ENCODE results near the gene CR1. TPM values are rescaled to one million over a fixed set of nuclear protein-coding genes. Genes with fewer than 3 reads are reported as not detected.

The CR1 gene
- total RNA-seq, 1 donor from 2014 or later: not detected

- H3K4me2 ChIP-seq: no peak overlapping the region
- no peaks in the 10 kb centered on the region for H3K36me3 ChIP-seq
- H3K9ac ChIP-seq: no peak overlapping the region
- no peak overlapping the region for H3K4me3 Mint-ChIP-seq
- H3K9me3 ChIP-seq (ENCODE audit: low read depth): no peaks in the 10 kb centered on the region
- peaks cover 5% of the 10 kb centered on the region for H3K4me1 Mint-ChIP-seq
- H3K27me3 ChIP-seq: no peaks in the 10 kb centered on the region
- H3K79me2 ChIP-seq (ENCODE audit: low read depth): no peaks in the 10 kb centered on the region
- H2AFZ ChIP-seq (replicated peaks): no peak overlapping the region
- no peak overlapping the region for H3K27ac ChIP-seq
- no peak overlapping the region for H3K4me3 ChIP-seq
- no peaks in the 10 kb centered on the region for H3K9me3 Mint-ChIP-seq
- H3K27ac Mint-ChIP-seq: no peak overlapping the region
- H3F3A ChIP-seq (ENCODE audit: low read depth): no peaks in the 10 kb centered on the region
- H3K36me3 Mint-ChIP-seq: no peaks in the 10 kb centered on the region
- H4K20me1 ChIP-seq (ENCODE audit: low read depth): no peaks in the 10 kb centered on the region
- H3K27me3 Mint-ChIP-seq (ENCODE audit: insufficient read depth, low read depth): peaks cover 2% of the 10 kb centered on the region
- H3K4me1 ChIP-seq: peaks cover 18% of the 10 kb centered on the region
- no peak for DNase-seq (ENCODE audit: low spot score)
- TF ChIP-seq EZH2phosphoT487 (IDR thresholded peaks at IDR 0.05) (no peak), CTCF (IDR thresholded peaks at IDR 0.05) (no peak), EZH2 (IDR thresholded peaks at IDR 0.05) (no peak)
Measured at GRCh38 chr1:207644166-207644851, 148.4 kb downstream of the CR1 start.

- Histone ChIP-seq H3K27me3 (no peaks in the 10 kb centered on the region), H3K27ac (no peak within 1 kb of the TSS), H3K36me3 (no peaks in the 10 kb centered on the region), H3K4me2 (no peak within 1 kb of the TSS), H2AFZ (replicated peaks) (no peak within 1 kb of the TSS), H3K79me2 (ENCODE audit: low read depth) (no peaks in the 10 kb centered on the region), H3K9me3 (ENCODE audit: low read depth) (no peaks in the 10 kb centered on the region), H4K20me1 (ENCODE audit: low read depth) (no peaks in the 10 kb centered on the region), H3F3A (ENCODE audit: low read depth) (no peaks in the 10 kb centered on the region), H3K4me3 (no peak within 1 kb of the TSS), H3K4me1 (peaks cover 23% of the 10 kb centered on the region), H3K9ac (no peak within 1 kb of the TSS)
- no peaks in the 10 kb centered on the region for H3K4me1 Mint-ChIP-seq
- H3K9me3 Mint-ChIP-seq: no peaks in the 10 kb centered on the region
- H3K27me3 Mint-ChIP-seq (ENCODE audit: insufficient read depth, low read depth): peaks cover 2% of the 10 kb centered on the region
- H3K4me3 Mint-ChIP-seq: no peak within 1 kb of the TSS
- H3K36me3 Mint-ChIP-seq: no peaks in the 10 kb centered on the region
- H3K27ac Mint-ChIP-seq: no peak within 1 kb of the TSS
- TF ChIP-seq EZH2 (IDR thresholded peaks at IDR 0.05): no peak
- no peak for TF ChIP-seq EZH2phosphoT487 (IDR thresholded peaks at IDR 0.05)
- TF ChIP-seq CTCF (IDR thresholded peaks at IDR 0.05): no peak
- peak; percentile 53 for DNase-seq (ENCODE audit: low spot score)
Measured at GRCh38 chr1:207644852-207645634, 149.1 kb downstream of the CR1 start, which contains the start of gene CR1L. CR1L (plus strand) TSS chr1:207645133; CDS start chr1:207645234, 101 bp downstream.

GRCh38 chr1:207645635-207646081 is 149.7 kb downstream of the CR1 start:
- Histone ChIP-seq H3K36me3 (no peaks in the 10 kb centered on the region), H3K4me1 (peaks cover 23% of the 10 kb centered on the region), H3K4me2 (no peak overlapping the region), H3K9ac (no peak overlapping the region), H3K9me3 (ENCODE audit: low read depth) (no peaks in the 10 kb centered on the region), H3K79me2 (ENCODE audit: low read depth) (no peaks in the 10 kb centered on the region), H4K20me1 (ENCODE audit: low read depth) (no peaks in the 10 kb centered on the region), H3K4me3 (no peak overlapping the region), H3F3A (ENCODE audit: low read depth) (no peaks in the 10 kb centered on the region), H2AFZ (replicated peaks) (no peak overlapping the region), H3K27ac (no peak overlapping the region), H3K27me3 (no peaks in the 10 kb centered on the region)
- DNase-seq (ENCODE audit: low spot score): no peak
- Mint-ChIP-seq H3K4me3 (no peak overlapping the region), H3K27ac (no peak overlapping the region), H3K4me1 (no peaks in the 10 kb centered on the region), H3K27me3 (ENCODE audit: insufficient read depth, low read depth) (peaks cover 2% of the 10 kb centered on the region), H3K9me3 (no peaks in the 10 kb centered on the region), H3K36me3 (no peaks in the 10 kb centered on the region)
- TF ChIP-seq EZH2phosphoT487 (IDR thresholded peaks at IDR 0.05): no peak
- no peak for TF ChIP-seq CTCF (IDR thresholded peaks at IDR 0.05)
- no peak for TF ChIP-seq EZH2 (IDR thresholded peaks at IDR 0.05)

Data from neural progenitor cell (in vitro differentiated cells).